MM.1S (cell line): ENCODE data around the gene TMEM14B.

Source experiments
- DNase-seq: peaks from one replicate; pipeline ENCODE4 v3.0.0-alpha.2; 2015
- H2AFZ ChIP-seq: fragments of 300-600 bp; sonication (generic); 2 replicates; pipeline ENCODE4 v1.6.0; 2016; ENCODE audit warnings: antibody characterized with exemption, low read length
- H3F3A ChIP-seq: fragments of 300-600 bp; sonication (generic); 2 replicates; pipeline ENCODE4 v1.6.1; 2016; ENCODE audit warnings: mild to moderate bottlenecking, antibody characterized with exemption, low read length, moderate library complexity, mixed read lengths; ENCODE audit not compliant: insufficient read depth
- H3K27ac ChIP-seq: fragments of 300-600 bp; sonication (generic); 2 replicates; pipeline ENCODE4 v1.5.1; 2016; ENCODE audit warnings: mild to moderate bottlenecking, low read length
- H3K27me3 ChIP-seq: fragments of 300-600 bp; sonication (generic); replicated peaks from 2 replicates; pipeline ENCODE4 v1.6.0; 2016; ENCODE audit warnings: low read length; ENCODE audit not compliant: insufficient read depth
- H3K36me3 ChIP-seq: fragments of 300-600 bp; sonication (generic); replicated peaks from 2 replicates; pipeline ENCODE4 v1.6.1; 2016; ENCODE audit warnings: mild to moderate bottlenecking, low read length, mixed read lengths; ENCODE audit not compliant: insufficient read depth
- H3K4me1 ChIP-seq: fragments of 300-600 bp; sonication (generic); 2 replicates; pipeline ENCODE4 v1.6.1; 2016; ENCODE audit warnings: low read length, mixed read lengths
- H3K4me2 ChIP-seq: fragments of 300-600 bp; sonication (generic); 2 replicates; pipeline ENCODE4 v1.6.0; 2016; ENCODE audit warnings: low read depth, low read length
- H3K4me3 ChIP-seq: fragments of 300-600 bp; sonication (generic); 2 replicates; pipeline ENCODE4 v1.5.1; 2016; ENCODE audit warnings: low read length, mixed read lengths
- H3K79me2 ChIP-seq: fragments of 300-600 bp; sonication (generic); 2 replicates; pipeline ENCODE4 v1.6.1; 2016; ENCODE audit warnings: mixed run types, low read length, mixed read lengths
- H3K9ac ChIP-seq: fragments of 300-600 bp; sonication (generic); 2 replicates; pipeline ENCODE4 v1.6.1; 2016; ENCODE audit warnings: low read length, mixed read lengths
- H3K9me2 ChIP-seq: fragments of 300-600 bp; sonication (generic); replicated peaks from 2 replicates; pipeline ENCODE4 v1.6.1; 2016; ENCODE audit warnings: mild to moderate bottlenecking, low read length, mixed read lengths; ENCODE audit not compliant: insufficient read depth
- H3K9me3 ChIP-seq: fragments of 300-600 bp; sonication (generic); replicated peaks from 2 replicates; pipeline ENCODE4 v1.6.1; 2016; ENCODE audit warnings: mild to moderate bottlenecking, low read length, mixed read lengths; ENCODE audit not compliant: insufficient read depth
- H4K20me1 ChIP-seq: fragments of 300-600 bp; sonication (generic); 2 replicates; pipeline ENCODE4 v1.6.1; 2016; ENCODE audit warnings: mild to moderate bottlenecking, low read length, moderate library complexity, mixed read lengths; ENCODE audit not compliant: insufficient read depth
- CTCF ChIP-seq: fragments of 300-600 bp; sonication (generic); IDR thresholded peaks from 2 replicates; pipeline ENCODE4 v1.5.1; 2016; ENCODE audit warnings: antibody characterized with exemption, low read length, mixed read lengths
- EZH2 ChIP-seq: fragments of 300-600 bp; sonication (generic); optimal IDR thresholded peaks from 2 replicates; pipeline ENCODE3; 2017; ENCODE audit warnings: low read depth, mild to moderate bottlenecking, antibody characterized with exemption, low read length, mixed read lengths
- EZH2phosphoT487 ChIP-seq: fragments of 300-600 bp; sonication (generic); IDR thresholded peaks from 2 replicates; pipeline ENCODE4 v1.6.1; 2018; ENCODE audit warnings: antibody characterized with exemption, low read length

The TMEM14B gene

GRCh38 chr6:10756085-10756484 is 8.5 kb downstream of the TMEM14B start:
- Histone ChIP-seq H3K4me2 (no peak overlapping the region), H3K4me1 (no peaks in the 10 kb centered on the region), H3K79me2 (peaks cover 26% of the 10 kb centered on the region), H4K20me1 (no peaks in the 10 kb centered on the region), H3K36me3 (0 out of 2 replicates have a peak, but pooled peaks cover 1% of the 10 kb centered on the region), H3K9me3 (no peaks in the 10 kb centered on the region), H3K4me3 (no peak overlapping the region), H3K27ac (no peak overlapping the region), H3F3A (no peaks in the 10 kb centered on the region), H3K9me2 (no peaks in the 10 kb centered on the region), H3K27me3 (no peaks in the 10 kb centered on the region), H2AFZ (no peak overlapping the region), H3K9ac (no peak overlapping the region)
- TF ChIP-seq CTCF: no peak
- no peak for TF ChIP-seq EZH2phosphoT487
- TF ChIP-seq EZH2: no peak
- no peak for DNase-seq

GRCh38 chr6:10759312-10759839 is 11.8 kb downstream of the TMEM14B start:
- TF ChIP-seq CTCF (peak; percentile 54), EZH2 (no peak)
- Histone ChIP-seq H3K27me3 (no peaks in the 10 kb centered on the region), H2AFZ (no peak overlapping the region), H3K36me3 (no peaks in the 10 kb centered on the region), H3K4me3 (no peak overlapping the region), H3K9ac (no peak overlapping the region), H3F3A (no peaks in the 10 kb centered on the region), H3K9me3 (no peaks in the 10 kb centered on the region), H3K4me2 (no peak overlapping the region), H3K27ac (no peak overlapping the region), H3K79me2 (peaks cover 3% of the 10 kb centered on the region; the same call in 1 of the 2 replicates), H3K9me2 (no peaks in the 10 kb centered on the region), H3K4me1 (no peaks in the 10 kb centered on the region), H4K20me1 (no peaks in the 10 kb centered on the region)
- peak; percentile 36 for DNase-seq

- no peaks in the 10 kb centered on the region for H3K9me3 ChIP-seq
- TF ChIP-seq CTCF: no peak
- no peak for TF ChIP-seq EZH2
- TF ChIP-seq EZH2phosphoT487: no peak
- H3K27ac ChIP-seq: no peak overlapping the region
- no peaks in the 10 kb centered on the region for H4K20me1 ChIP-seq
- H3K9ac ChIP-seq: no peak overlapping the region
- no peaks in the 10 kb centered on the region for H3K36me3 ChIP-seq
- no peak overlapping the region for H2AFZ ChIP-seq
- no peaks in the 10 kb centered on the region for H3K4me1 ChIP-seq
- H3K9me2 ChIP-seq: no peaks in the 10 kb centered on the region
- no peak overlapping the region for H3K4me3 ChIP-seq
- no peak overlapping the region for H3K4me2 ChIP-seq
- no peak for DNase-seq
- H3K27me3 ChIP-seq: no peaks in the 10 kb centered on the region
- no peaks in the 10 kb centered on the region for H3K79me2 ChIP-seq
- no peaks in the 10 kb centered on the region for H3F3A ChIP-seq
Measured at GRCh38 chr6:10759884-10760329, 12.3 kb downstream of the TMEM14B start.
